K562 (cell line): ENCODE data around the gene SOX12. TPM values are rescaled to one million over a fixed set of nuclear protein-coding genes. Genes with fewer than 3 reads are reported as not detected.

Experiments used
- CXXC5 ChIP-seq: fragments of 250-450 bp; sonication (Bioruptor Pico); IDR thresholded peaks from 2 replicates; pipeline ENCODE4 v1.8.0; 2022; ENCODE audit warnings: inconsistent platforms, mild to moderate bottlenecking, moderate library complexity
- ELF1 ChIP-seq: fragments of 200-800 bp; sonication (Bioruptor generic); IDR thresholded peaks from 2 replicates; pipeline ENCODE4 v1.6.1; 2016; ENCODE audit warnings: missing genetic modification characterization, missing compliant biosample characterization
- FOSL1 ChIP-seq: fragments of 200-800 bp; sonication (Bioruptor generic); conservative IDR thresholded peaks from 2 replicates; pipeline ENCODE4 v1.6.1; 2016; ENCODE audit warnings: missing genetic modification characterization, missing compliant biosample characterization
- GATAD2B ChIP-seq: fragments of 450-650 bp; IDR thresholded peaks from 2 replicates; pipeline ENCODE4 v1.6.1; 2017; ENCODE audit warnings: mild to moderate bottlenecking, borderline replicate concordance
- HDAC2 ChIP-seq: fragments of 450-650 bp; IDR thresholded peaks from 2 replicates; pipeline ENCODE4 v1.6.1; 2016; ENCODE audit warnings: mild to moderate bottlenecking
- KLF13 ChIP-seq: fragments of 450-650 bp; IDR thresholded peaks from 2 replicates; pipeline ENCODE4 v1.6.1; 2016; ENCODE audit warnings: missing genetic modification characterization, low read depth, mild to moderate bottlenecking, missing compliant biosample characterization, moderate library complexity, borderline replicate concordance
- MAZ ChIP-seq, 2 experiments: fragments of 450-650 bp in 1 of 2; sonication (generic) in 1 of 2; formaldehyde crosslinking; IDR thresholded peaks in 1 of 2; conservative IDR thresholded peaks in 1 of 2; 2 replicates each; pipeline versions ENCODE4 v1.4.0 to v1.5.0; 2020; ENCODE audit warnings: mild to moderate bottlenecking in 1 of 2, missing genetic modification reagents in 1 of 2
- NEUROD1 ChIP-seq: fragments of 150-350 bp; IDR thresholded peaks from 2 replicates; pipeline ENCODE4 v1.6.1; 2014; ENCODE audit warnings: borderline replicate concordance, low read length, low read depth; ENCODE audit not compliant: partially characterized antibody
- PPARD ChIP-seq: fragments of 250-450 bp; sonication (Bioruptor Pico); IDR thresholded peaks from 2 replicates; pipeline ENCODE4 v1.8.0; 2022; ENCODE audit warnings: inconsistent platforms, mild to moderate bottlenecking, moderate library complexity
- PRMT5 ChIP-seq: sonication (generic); formaldehyde crosslinking; IDR thresholded peaks from 2 replicates; pipeline ENCODE4 v1.5.0; 2020; ENCODE audit warnings: missing genetic modification reagents
- SLC30A9 ChIP-seq: fragments of 250-450 bp; sonication (Bioruptor Pico); IDR thresholded peaks from 2 replicates; pipeline ENCODE4 v1.8.0; 2022; ENCODE audit warnings: mild to moderate bottlenecking, moderate library complexity
- SP1 ChIP-seq: sonication (generic); formaldehyde crosslinking; IDR thresholded peaks from 2 replicates; pipeline ENCODE4 v1.8.1; 2022; ENCODE audit warnings: mild to moderate bottlenecking, missing genetic modification reagents
- ZBTB1 ChIP-seq: sonication (generic); formaldehyde crosslinking; IDR thresholded peaks from 2 replicates; pipeline ENCODE4 v1.8.1; 2023; ENCODE audit warnings: missing genetic modification reagents, low read depth, mild to moderate bottlenecking, borderline replicate concordance
- ZMIZ1 ChIP-seq, 2 experiments: fragments of 150-350 bp in 1 of 2; IDR thresholded peaks; 2 replicates each; pipeline ENCODE4 v1.6.1; 2012 to 2016; ENCODE audit warnings: low read depth in 2 of 2, low read length in 2 of 2, mild to moderate bottlenecking in 1 of 2, moderate library complexity in 1 of 2
- ZNF347 ChIP-seq: fragments of 450-650 bp; formaldehyde crosslinking; IDR thresholded peaks from 2 replicates; pipeline ENCODE4 v1.4.0; 2020; ENCODE audit warnings: low read depth, mild to moderate bottlenecking, moderate library complexity
- ZNF740 ChIP-seq, 3 experiments: fragments of 200-800 bp in 1 of 3; sonication (Bioruptor generic) in 1 of 3; sonication (generic) in 1 of 3; formaldehyde crosslinking in 1 of 3; IDR thresholded peaks; 2 replicates each; pipeline versions ENCODE4 v1.6.1 to v1.8.0; 2016 to 2022; ENCODE audit warnings: mild to moderate bottlenecking in 2 of 3, missing compliant biosample characterization in 2 of 3, missing genetic modification characterization in 2 of 3, missing genetic modification reagents in 1 of 3
- polyA plus RNA-seq, 8 experiments: library from polyadenylated mRNA; depleted of rRNA in 4 of 8; stranded (reverse) in 5 of 8; unstranded in 3 of 8; fragments of >200 nt; fragmentation: Nextera tagmentation in 2 of 8; fragmentation: Illumina TruSeq in 1 of 8; extraction: Ambion mirVana in 2 of 8; extraction: Trizol in 1 of 8; gene quantifications; 2 replicates each; pipeline versions ENCODE4 v1.2.1 to v1.2.3, GENCODE V29; 2011 to 2014; ENCODE audit warnings: inconsistent platforms in 1 of 8, missing spikeins in 1 of 8
- total RNA-seq, 7 experiments: library from RNA; depleted of rRNA in 6 of 7; stranded (reverse); fragments of >200 nt in 6 of 7; fragmentation: Illumina TruSeq in 2 of 7; extraction: Trizol in 2 of 7; gene quantifications; 2 replicates each; pipeline versions ENCODE4 v1.2.1 to v1.2.3, GENCODE V29; 2011 to 2021; ENCODE audit warnings: low replicate concordance in 1 of 7
- TF ChIP-seq, protein P1 (sequence below), 2 experiments: fragments of 450-650 bp; IDR thresholded peaks; 2 replicates each; pipeline ENCODE4 v1.6.1; 2018; ENCODE audit warnings: mild to moderate bottlenecking in 2 of 2, low read depth in 1 of 2; ENCODE audit not compliant: partially characterized antibody in 2 of 2
- TF ChIP-seq, protein P2 (sequence below): fragments of 250-450 bp; sonication (Bioruptor Pico); IDR thresholded peaks from 2 replicates; pipeline ENCODE4 v1.8.0; 2021; ENCODE audit warnings: moderate library complexity, mild to moderate bottlenecking, inconsistent platforms

Gene SOX12
- total and polyA plus RNA-seq, 9 of the 15 experiments (the other 6 are each of a cell fraction or from before 2014, with no cell fraction given) = 0.42 to 26.3 (median 2.6) TPM

- TF ChIP-seq SLC30A9 (CRISPR knock-in tag) (no peak), FOSL1 (tag) (no peak), ZBTB1 (no peak), ZNF347 (CRISPR knock-in tag) (no peak), SP1 (CRISPR knock-in tag) (peak; percentile 33; the same call in 1 of the 2 replicates), HDAC2 (no peak), PPARD (CRISPR knock-in tag) (no peak), PRMT5 (CRISPR knock-in tag) (no peak), MAZ (CRISPR knock-in tag; conservative IDR thresholded peaks at IDR 0.05 in 1 of 2, IDR thresholded peaks at IDR 0.05 in 1 of 2) (peak in 1 of 2 experiments; percentile 32; a peak in 1 of 4 replicates), ZMIZ1 (IDR thresholded peaks at IDR 0.05; ENCODE audit: low read depth in 2 of 2, low read length in 2 of 2) (no peak), ZNF740 (CRISPR knock-in tag; IDR thresholded peaks at IDR 0.05) (no peak), ZNF740 (tag; IDR thresholded peaks at IDR 0.05) (no peak), CXXC5 (CRISPR knock-in tag) (peak; percentile 61), KLF13 (tag) (no peak), NEUROD1 (peak; percentile 41), ELF1 (tag) (no peak), GATAD2B (no peak)
- TF ChIP-seq, protein P1, sequence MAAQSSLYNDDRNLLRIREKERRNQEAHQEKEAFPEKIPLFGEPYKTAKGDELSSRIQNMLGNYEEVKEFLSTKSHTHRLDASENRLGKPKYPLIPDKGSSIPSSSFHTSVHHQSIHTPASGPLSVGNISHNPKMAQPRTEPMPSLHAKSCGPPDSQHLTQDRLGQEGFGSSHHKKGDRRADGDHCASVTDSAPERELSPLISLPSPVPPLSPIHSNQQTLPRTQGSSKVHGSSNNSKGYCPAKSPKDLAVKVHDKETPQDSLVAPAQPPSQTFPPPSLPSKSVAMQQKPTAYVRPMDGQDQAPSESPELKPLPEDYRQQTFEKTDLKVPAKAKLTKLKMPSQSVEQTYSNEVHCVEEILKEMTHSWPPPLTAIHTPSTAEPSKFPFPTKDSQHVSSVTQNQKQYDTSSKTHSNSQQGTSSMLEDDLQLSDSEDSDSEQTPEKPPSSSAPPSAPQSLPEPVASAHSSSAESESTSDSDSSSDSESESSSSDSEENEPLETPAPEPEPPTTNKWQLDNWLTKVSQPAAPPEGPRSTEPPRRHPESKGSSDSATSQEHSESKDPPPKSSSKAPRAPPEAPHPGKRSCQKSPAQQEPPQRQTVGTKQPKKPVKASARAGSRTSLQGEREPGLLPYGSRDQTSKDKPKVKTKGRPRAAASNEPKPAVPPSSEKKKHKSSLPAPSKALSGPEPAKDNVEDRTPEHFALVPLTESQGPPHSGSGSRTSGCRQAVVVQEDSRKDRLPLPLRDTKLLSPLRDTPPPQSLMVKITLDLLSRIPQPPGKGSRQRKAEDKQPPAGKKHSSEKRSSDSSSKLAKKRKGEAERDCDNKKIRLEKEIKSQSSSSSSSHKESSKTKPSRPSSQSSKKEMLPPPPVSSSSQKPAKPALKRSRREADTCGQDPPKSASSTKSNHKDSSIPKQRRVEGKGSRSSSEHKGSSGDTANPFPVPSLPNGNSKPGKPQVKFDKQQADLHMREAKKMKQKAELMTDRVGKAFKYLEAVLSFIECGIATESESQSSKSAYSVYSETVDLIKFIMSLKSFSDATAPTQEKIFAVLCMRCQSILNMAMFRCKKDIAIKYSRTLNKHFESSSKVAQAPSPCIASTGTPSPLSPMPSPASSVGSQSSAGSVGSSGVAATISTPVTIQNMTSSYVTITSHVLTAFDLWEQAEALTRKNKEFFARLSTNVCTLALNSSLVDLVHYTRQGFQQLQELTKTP (IDR thresholded peaks at IDR 0.05; ENCODE audit: low read depth in 1 of 2, partially characterized antibody in 2 of 2) = no peak
- TF ChIP-seq, protein P2, sequence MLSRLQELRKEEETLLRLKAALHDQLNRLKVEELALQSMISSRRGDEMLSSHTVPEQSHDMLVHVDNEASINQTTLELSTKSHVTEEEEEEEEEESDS (CRISPR knock-in tag) = no peak
Measured at GRCh38 chr20:290084-290831, 35.1 kb upstream of the SOX12 start, which contains the start of gene C20orf96 (continued).
